HG03571 (cell line): ENCODE data around the gene CGB3.

Experiments used
- ATAC-seq: cut with Tn5 transposase; IDR thresholded peaks from one replicate; pipeline ENCODE4 v1.9.1; 2021; ENCODE audit not compliant: unreplicated experiment

Gene CGB3

GRCh38 chr19:49016067-49016839 lies 7.9 kb downstream of the CGB3 start:
- ATAC-seq, result no peak

- ATAC-seq, result no peak
These were observed 9.3 kb downstream of the CGB3 start for GRCh38 chr19:49014870-49015255.

DNA sequence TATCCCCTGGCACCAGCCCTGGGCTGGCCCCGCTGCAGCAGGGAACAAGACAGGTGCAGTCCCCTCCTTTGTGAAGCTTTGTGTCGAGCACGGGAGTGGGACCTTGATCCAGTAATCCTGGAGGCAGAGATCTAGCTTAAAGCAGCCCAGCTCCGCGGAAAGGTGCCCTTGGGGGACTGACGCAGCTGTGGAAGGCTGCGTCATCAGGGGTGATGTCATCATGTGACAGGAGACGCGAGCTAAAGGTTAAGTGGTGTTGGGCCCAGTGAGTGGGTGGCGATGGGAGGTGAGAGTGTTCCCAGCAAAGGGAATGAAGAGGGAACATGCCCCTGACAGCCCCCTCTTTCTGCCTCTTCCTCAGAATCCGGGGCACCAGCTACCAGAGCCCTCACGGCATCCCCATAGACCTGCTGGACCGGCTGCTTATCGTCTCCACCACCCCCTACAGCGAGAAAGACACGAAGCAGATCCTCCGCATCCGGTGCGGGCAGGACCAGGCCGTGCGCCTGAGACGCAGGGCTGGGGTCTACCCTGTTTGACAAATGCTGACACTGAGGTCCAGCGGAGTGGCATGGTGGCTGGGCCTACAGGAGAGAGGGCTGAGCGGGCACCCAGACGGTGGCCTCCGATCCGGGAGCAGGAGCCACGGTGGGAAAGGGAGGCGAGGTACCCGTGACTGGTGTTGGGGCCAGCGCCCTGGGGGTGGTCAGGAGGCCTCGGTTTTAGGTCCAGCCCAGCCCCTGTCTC lies 9.8 kb downstream of the CGB3 start:
- ATAC-seq, result no peak

DNA sequence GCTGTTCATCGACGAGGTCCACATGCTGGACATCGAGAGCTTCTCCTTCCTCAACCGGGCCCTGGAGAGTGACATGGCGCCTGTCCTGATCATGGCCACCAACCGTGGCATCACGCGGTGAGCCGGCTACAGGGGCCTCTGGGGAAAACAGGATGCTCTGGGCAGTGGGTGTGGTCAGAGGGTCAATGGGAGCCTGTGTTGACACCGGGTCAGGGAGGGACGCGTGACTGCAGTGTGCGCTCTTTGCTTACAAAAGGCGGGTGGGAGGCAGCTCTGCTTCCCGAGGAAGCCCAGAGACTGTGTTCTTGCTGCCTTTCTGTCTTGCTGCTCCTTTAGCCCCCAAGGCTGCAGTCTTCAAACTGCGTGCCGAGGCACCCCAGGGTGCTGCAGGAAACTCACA lies 12.9 kb downstream of the CGB3 start:
- no peak for ATAC-seq

DNA sequence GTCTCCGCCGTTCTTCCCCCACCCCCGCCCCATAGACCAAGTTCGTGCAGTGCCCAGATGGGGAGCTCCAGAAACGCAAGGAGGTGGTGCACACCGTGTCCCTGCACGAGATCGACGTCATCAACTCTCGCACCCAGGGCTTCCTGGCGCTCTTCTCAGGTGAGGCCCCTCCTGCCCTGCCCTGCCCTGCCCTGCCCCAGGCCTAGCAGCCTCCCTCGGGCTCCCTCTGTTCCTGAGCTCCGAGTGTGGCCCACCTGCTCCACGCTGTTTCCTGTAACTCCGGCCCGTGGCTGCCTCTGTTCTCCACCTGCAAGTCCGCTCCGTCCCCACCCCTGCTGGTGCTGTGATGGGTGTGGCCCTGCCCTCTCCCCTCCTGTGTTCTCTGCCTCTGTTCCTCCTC lies 13.7 kb downstream of the CGB3 start:
- ATAC-seq, result no peak

DNA sequence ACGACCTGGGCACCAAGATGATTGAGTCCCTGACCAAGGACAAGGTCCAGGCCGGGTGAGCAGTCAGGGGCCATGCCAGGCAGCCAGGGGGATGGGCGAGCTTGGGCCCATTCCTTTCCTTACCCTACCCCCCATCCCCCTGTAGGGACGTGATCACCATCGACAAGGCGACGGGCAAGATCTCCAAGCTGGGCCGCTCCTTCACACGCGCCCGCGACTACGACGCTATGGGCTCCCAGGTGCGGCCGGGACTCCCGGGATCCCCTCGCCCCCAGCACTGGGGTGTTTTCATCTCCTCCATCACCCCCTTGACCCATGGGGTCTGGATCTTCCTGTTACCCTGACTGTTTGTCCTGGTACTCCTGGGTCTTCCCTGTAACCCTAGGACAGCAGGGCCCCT lies 14.3 kb downstream of the CGB3 start:
- ATAC-seq, result no peak

GRCh38 chr19:49006905-49007304 lies 17.2 kb downstream of the CGB3 start:
- no peak for ATAC-seq

DNA sequence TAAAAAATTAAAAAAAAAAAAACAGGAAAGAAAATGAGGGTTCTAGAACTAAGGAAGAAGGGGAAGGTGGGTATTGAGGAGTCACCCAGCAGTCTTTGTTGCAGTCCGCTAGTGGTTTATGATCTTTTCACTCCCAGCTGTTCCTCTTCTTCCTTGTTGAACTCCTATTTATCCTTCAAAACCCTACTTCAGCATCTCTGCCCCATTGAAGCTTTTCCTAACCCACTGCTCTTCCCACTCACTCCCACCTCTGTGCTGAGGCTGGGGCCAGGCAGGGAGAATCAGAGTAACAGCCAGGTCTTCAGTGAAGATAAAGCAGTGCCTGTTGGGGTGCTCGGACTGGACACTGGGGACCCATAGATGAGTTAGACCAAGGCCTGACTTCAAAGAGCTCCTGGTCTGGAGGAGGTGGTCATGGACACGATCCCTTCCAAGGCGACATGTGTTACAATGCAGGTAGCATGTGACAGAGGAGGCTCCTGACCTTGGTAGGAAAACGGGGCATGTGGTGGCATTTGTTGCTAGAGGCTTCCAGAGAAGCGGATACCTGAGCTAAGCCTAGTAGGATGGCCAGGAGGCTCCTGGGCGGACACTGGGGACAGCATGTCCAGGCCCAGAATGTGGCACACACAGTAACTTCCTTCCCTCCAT lies 19.0 kb downstream of the CGB3 start:
- ATAC-seq, result no peak

DNA sequence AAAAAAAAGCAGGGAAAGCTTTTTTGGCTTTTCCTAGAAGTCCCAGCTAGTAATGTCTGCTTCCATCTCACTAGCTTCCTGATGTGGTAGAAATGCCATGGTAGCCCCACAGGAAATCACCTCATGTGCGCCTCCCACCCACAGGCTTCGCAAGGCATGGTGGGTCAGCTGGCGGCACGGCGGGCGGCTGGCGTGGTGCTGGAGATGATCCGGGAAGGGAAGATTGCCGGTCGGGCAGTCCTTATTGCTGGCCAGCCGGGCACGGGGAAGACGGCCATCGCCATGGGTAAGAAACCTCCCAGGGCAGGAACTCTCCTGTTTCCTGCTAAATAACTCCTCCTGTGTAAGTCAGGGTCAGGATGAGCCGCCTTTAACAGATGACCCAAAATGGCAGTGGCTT lies 20.0 kb downstream of the CGB3 start:
- no peak for ATAC-seq

DNA sequence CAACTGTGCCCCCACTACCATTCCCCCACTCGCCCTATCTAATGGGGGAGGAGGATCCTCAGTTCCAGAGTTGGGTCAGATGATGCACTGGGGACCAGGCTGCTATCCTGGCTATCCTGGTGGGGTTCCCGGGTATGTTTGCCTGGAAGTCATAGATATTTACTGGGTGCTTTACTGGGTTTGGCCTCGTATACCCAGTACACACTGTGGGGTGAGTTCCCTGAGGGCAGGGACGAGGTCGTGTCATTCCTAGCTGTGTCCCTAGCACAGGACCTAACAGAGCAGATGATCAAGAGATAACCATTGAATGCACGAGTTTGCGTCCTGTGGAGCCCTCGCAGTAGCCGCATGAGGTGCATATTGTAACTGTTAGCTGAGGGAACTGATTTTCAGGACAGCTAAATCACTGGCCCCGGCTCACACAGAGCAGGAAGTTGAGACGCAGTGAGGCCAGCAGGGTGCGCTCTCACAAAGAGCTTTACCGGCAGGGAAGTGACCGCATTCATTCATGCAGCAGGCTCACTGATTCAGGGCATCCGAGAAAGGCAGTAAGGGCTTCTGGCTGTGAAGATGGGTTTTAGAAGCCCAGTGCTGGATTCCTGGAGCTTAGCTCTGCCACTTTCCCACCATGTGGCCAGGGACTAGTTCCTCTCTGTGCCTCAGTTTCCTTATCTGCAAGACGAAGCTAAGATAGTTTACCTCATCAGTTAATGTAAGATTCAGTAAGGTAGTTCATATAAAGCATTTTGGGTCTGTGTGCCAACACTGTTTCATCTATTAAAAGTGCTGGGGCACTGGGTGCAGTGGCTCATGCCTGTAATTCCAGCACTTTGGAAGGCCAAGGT lies 24.4 kb downstream of the CGB3 start:
- ATAC-seq, result no peak

GRCh38 chr19:48997972-48998371 lies 26.2 kb downstream of the CGB3 start:
- no peak for ATAC-seq

- ATAC-seq, result no peak
These were observed 30.1 kb downstream of the CGB3 start for GRCh38 chr19:48994035-48994386.

DNA sequence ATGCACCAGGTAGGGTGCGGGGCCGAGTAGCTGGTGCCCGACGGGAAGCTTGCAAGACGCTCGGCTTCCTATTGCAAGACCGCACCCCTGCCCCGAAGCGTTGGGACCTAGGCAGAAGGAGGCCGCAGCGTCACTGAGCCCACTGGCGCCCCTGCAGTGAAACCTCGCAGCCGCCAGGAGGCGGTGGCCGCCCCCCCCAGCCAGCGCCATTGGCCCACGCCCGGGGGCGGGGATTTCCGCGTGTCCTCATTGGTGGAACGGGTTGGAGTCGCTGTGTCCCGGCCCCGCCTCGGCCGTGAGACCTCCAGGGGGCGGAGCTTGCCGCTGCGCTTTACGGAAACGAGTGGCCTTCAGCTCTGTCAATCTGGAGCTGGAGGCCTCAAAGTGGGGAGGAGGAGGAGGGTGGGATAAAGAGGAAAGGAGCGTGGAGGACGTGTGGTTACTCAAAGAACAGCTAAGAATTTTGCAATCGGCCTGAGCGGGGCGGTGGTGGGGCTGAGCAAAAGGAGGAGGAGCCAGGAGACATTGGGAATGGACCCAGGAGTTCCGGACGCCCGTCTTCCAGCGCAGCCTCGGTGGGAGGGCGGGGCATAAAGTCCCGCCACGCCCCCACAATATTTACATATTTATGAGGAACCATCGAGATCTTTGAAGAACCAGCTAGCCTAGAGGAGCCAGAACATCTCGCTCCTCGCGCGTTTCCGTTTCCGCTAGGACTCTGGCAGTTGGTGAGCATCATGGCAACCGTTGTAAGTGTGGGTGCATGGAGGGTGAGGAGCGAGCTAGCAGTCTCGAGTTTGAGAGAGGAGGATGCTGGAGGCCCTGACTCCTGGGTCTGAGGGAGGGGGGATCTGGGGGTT lies 30.7 kb downstream of the CGB3 start, which contains the start of the genes GYS1 and RUVBL2:
TSS of gene GYS1 (minus strand) at position 135 of the 860 bp plus-strand sequence. CDS start 197 bp downstream, outside the sequence.
TSS of gene RUVBL2 (plus strand) at position 713 of the 860 bp plus-strand sequence. CDS start at position 738, 25 bp downstream.
- ATAC-seq, result peak; percentile 80

DNA sequence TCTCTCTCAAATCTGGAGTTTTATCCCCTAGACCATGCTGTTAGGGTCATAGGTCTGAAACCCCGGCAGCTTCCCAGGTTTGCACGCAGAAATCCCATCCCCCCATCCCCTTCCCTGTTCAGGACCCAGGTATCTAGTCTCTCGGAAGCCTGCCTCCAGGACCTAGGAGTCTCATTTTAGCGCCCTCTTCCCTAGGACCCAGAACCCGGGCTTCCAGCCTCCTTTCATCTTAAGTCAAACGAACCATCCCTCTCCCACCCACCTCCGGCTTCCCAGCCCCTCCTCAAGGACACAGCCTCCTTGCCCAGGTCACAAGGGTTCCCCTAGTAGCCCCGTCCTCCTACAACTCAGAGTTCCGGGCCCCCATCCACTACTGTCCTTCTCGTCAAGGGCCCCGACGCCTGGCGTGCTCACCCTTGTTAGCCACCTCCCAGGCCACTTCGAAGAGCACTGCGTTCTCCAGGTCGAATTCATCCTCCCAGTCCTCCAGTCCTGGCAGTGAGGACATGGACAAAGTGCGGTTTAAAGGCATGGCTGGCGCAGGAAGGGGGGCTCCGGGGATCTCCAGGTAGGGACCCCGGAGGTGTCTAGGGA lies 31.5 kb downstream of the CGB3 start:
- peak; percentile 3 for ATAC-seq

GRCh38 chr19:48991873-48992580 lies 32.1 kb downstream of the CGB3 start:
- ATAC-seq, result no peak

GRCh38 chr19:48991011-48991609 lies 33.0 kb downstream of the CGB3 start:
- no peak for ATAC-seq

DNA sequence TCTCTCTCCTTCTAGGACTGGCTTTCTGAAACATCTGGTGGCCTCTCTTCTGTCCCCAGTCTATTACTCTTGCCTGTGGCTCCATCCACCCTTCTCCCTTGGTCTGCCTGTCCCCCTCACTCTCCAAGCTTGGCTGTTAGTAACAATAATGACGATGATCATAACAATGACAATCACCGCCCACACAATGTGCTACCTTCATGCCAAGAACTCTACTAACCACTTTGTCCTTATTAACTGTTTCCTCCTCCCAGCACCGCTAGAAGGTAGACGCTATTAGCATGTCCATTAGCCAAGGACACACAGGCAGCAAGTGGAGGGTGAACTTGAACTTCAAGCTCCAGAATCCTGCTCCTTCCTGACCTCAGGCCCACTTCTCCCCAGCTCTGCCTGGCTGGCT lies 33.7 kb downstream of the CGB3 start:
- no peak for ATAC-seq

GRCh38 chr19:48989701-48990291 lies 34.3 kb downstream of the CGB3 start:
- ATAC-seq, result no peak
